Esophagus muscularis mucosa (tissue), 4 donors: ENCODE measurements around the gene LIN52. TPM values are rescaled to one million over a fixed set of nuclear protein-coding genes. Genes with fewer than 3 reads are reported as not detected.

Experiments
- DNase-seq: peaks from one replicate; pipeline ENCODE4 v3.0.0-alpha.2; 2017; ENCODE audit errors: extremely low spot score
- H3K27ac ChIP-seq, 4 donors: fragments of 200-600 bp; sonication (generic); replicated peaks in 1 of 4; 1 replicate in 3 of 4; 2 replicates in 1 of 4; pipeline ENCODE4 v1.5.1; 2016 to 2019; ENCODE audit warnings: mild to moderate bottlenecking in 1 of 4
- H3K27me3 ChIP-seq, 4 donors: fragments of 200-600 bp; sonication (generic); one replicate each; pipeline versions ENCODE4 v1.5.1 to v1.6.0; 2016 to 2019
- H3K36me3 ChIP-seq, 4 donors: fragments of 200-600 bp; sonication (generic); one replicate each; pipeline ENCODE4 v1.5.1; 2016 to 2019
- H3K4me1 ChIP-seq, 4 donors: fragments of 200-600 bp; sonication (generic); one replicate each; pipeline ENCODE4 v1.5.1; 2016 to 2019
- H3K4me3 ChIP-seq, 4 donors: fragments of 200-600 bp; sonication (generic); 1 replicate in 2 of 4; 2 replicates in 2 of 4; pipeline ENCODE4 v1.5.1; 2016 to 2019; ENCODE audit warnings: mild to moderate bottlenecking in 4 of 4, moderate library complexity in 1 of 4
- H3K9me3 ChIP-seq, 4 donors: fragments of 200-600 bp; sonication (generic); 1 replicate in 3 of 4; 2 replicates in 1 of 4; pipeline ENCODE4 v1.5.1; 2016 to 2019
- EP300 ChIP-seq: sonication (generic); formaldehyde crosslinking; IDR thresholded peaks from one replicate; pipeline ENCODE4 v1.6.1; 2017; ENCODE audit warnings: antibody characterized with exemption
- POLR2A ChIP-seq: fragments of 450-650 bp; IDR thresholded peaks from one replicate; pipeline ENCODE4 v1.6.1; 2017; ENCODE audit warnings: antibody characterized with exemption, moderate library complexity, mild to moderate bottlenecking, low read depth
- POLR2AphosphoS5 ChIP-seq, 2 donors: sonication (generic); formaldehyde crosslinking; IDR thresholded peaks; one replicate each; pipeline ENCODE4 v1.6.1; 2017; ENCODE audit warnings: antibody characterized with exemption in 2 of 2
- WGBS: methylation state at CpG from one replicate; pipeline ENCODE4 v1.1.5; 2018; 5-methylcytosine and 5-hydroxymethylcytosine counted together
- intact Hi-C: fragments of 100-400 bp; cut with DNase I; formaldehyde crosslinking; loops from one replicate; pipeline ENCODE4 v1.15.1; 2023
- total RNA-seq, 4 donors: library from RNA; depleted of rRNA; stranded (reverse); fragments of >200 nt; gene quantifications; one replicate each; pipeline versions ENCODE4 v1.1.0 to v1.2.1, GENCODE V29; 2016
- TF ChIP-seq, protein P1 (sequence below), 3 experiments: fragments of 200-600 bp in 2 of 3; fragments of 450-650 bp in 1 of 3; sonication (generic) in 2 of 3; IDR thresholded peaks; one replicate each; pipeline ENCODE4 v1.5.1; 2017 to 2019; ENCODE audit warnings: antibody characterized with exemption in 3 of 3, mild to moderate bottlenecking in 2 of 3, moderate library complexity in 1 of 3

The LIN52 gene
- total RNA-seq, 4 donors from 2014 or later = 8.4 to 13.5 (median 11.7) TPM

DNA sequence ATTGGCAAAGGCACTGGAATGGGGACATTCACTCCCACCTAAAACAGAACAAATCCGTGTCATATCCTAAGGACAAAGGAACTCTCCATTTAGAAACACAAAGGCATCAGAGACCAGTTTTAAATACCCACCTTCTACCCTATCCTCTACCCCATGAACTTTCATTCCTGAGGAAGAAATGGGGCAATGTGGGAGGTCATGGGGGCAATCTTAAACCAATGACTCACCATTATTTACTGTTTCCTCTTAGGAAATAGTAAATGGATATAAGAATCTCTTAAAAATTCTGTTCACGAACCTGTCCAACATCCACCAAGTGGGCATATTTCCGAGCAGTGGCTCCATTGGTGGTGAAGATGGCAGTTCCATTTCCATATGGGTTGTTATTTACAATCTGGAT, 19.9 kb upstream of the LIN52 start:
- Histone ChIP-seq H3K36me3 (peaks cover 63 to 100% (median 91%) of the 10 kb centered on the region in 4 donors), H3K27me3 (no peaks in the 10 kb centered on the region), H3K4me3 (no peak overlapping the region), H3K4me1 (no peaks in the 10 kb centered on the region), H3K9me3 (no peaks in the 10 kb centered on the region), H3K27ac (no peak overlapping the region)
- intact Hi-C loops = no loop called here
- no peak for DNase-seq
- 90% methylated on average over 3 of the region's 3 CpGs for WGBS
- TF ChIP-seq, protein P1, sequence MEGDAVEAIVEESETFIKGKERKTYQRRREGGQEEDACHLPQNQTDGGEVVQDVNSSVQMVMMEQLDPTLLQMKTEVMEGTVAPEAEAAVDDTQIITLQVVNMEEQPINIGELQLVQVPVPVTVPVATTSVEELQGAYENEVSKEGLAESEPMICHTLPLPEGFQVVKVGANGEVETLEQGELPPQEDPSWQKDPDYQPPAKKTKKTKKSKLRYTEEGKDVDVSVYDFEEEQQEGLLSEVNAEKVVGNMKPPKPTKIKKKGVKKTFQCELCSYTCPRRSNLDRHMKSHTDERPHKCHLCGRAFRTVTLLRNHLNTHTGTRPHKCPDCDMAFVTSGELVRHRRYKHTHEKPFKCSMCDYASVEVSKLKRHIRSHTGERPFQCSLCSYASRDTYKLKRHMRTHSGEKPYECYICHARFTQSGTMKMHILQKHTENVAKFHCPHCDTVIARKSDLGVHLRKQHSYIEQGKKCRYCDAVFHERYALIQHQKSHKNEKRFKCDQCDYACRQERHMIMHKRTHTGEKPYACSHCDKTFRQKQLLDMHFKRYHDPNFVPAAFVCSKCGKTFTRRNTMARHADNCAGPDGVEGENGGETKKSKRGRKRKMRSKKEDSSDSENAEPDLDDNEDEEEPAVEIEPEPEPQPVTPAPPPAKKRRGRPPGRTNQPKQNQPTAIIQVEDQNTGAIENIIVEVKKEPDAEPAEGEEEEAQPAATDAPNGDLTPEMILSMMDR (IDR thresholded peaks at IDR 0.05) = no peak
- no peak for TF ChIP-seq POLR2AphosphoS5 (IDR thresholded peaks at IDR 0.05)
- TF ChIP-seq POLR2A = no peak
- no peak for TF ChIP-seq EP300

DNA sequence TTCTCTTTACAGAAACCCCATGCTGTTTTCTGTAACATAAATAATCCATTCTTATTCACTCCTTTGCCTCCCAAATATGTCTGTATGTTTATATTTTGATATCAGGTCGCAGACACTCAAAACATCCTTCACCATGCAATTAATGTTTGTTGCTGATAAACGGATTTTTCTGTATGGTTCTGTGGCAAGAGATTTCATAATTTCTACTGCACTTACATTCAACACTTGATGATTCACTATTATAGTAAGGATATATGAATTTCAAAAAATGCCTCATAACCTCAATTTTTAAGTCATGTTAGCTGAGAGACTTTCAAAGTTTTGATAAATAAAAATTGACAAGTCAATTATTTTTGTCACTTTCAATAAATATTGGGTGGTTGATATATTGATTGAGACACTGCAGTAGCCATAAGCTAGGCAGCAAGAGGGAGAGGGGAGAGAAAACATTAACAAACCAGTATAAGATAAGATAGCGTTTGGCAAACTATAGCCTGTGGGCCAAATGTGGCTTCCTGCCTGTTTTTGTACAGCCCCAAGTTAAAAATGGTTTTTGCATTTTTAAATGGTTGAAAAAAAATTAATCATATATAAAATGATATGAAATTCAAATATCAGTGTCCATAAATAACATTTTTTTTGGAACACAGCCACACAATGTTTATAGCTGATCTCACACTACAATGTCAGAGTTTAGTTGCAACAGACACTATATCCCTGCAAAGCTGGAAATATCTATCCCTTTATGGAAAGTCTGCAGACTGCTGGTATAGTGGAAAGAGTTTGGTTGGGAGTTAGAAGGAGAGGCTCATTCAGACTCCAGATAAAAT, 18.8 kb upstream of the LIN52 start:
- Histone ChIP-seq H3K4me1 (no peaks in the 10 kb centered on the region), H3K4me3 (no peak overlapping the region), H3K9me3 (no peaks in the 10 kb centered on the region), H3K27me3 (no peaks in the 10 kb centered on the region), H3K27ac (no peak overlapping the region), H3K36me3 (peaks cover 68 to 100% (median 88%) of the 10 kb centered on the region in 4 donors)
- intact Hi-C loops = no loop called here
- 80% methylated on average over 3 of the region's 3 CpGs for WGBS
- no peak for DNase-seq
- TF ChIP-seq, protein P1 (IDR thresholded peaks at IDR 0.05) = no peak
- no peak for TF ChIP-seq POLR2AphosphoS5 (IDR thresholded peaks at IDR 0.05)
- TF ChIP-seq EP300 = no peak
- TF ChIP-seq POLR2A = no peak

DNA sequence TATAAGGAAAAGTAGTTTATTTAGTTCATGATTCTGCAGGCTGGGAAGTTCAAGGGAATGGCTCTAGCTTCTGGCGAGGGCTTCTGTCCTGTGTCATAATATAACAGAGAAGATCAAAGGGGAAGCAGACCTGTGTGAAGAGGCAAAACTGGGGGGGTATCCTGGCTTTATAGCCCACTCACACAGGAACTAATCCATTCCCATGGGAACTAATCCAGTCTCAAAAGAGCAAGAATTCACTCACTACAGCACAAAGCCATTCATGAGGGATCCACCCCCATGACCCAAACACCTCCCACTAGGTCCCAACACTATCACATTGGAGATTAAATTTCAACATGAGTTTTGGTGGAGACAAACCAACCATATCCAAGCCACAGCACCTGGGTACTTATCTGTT, 7.4 kb upstream of the LIN52 start:
- no peak for DNase-seq
- peaks cover 7 to 24% (median 13%) of the 10 kb centered on the region in 4 donors for H3K36me3 ChIP-seq
- H3K9me3 ChIP-seq = no peaks in the 10 kb centered on the region
- 55% methylated on average over 1 of the region's 1 CpG for WGBS
- no peak overlapping the region for H3K27ac ChIP-seq
- intact Hi-C loops = no loop called here
- H3K4me1 ChIP-seq = peaks cover 0 to 8% (median 6%) of the 10 kb centered on the region in 4 donors
- no peaks in the 10 kb centered on the region for H3K27me3 ChIP-seq
- no peak for TF ChIP-seq EP300
- no peak for TF ChIP-seq POLR2AphosphoS5 (IDR thresholded peaks at IDR 0.05)
- TF ChIP-seq, protein P1 (IDR thresholded peaks at IDR 0.05) = no peak
- no peak for TF ChIP-seq POLR2A
- H3K4me3 ChIP-seq = no peak overlapping the region

DNA sequence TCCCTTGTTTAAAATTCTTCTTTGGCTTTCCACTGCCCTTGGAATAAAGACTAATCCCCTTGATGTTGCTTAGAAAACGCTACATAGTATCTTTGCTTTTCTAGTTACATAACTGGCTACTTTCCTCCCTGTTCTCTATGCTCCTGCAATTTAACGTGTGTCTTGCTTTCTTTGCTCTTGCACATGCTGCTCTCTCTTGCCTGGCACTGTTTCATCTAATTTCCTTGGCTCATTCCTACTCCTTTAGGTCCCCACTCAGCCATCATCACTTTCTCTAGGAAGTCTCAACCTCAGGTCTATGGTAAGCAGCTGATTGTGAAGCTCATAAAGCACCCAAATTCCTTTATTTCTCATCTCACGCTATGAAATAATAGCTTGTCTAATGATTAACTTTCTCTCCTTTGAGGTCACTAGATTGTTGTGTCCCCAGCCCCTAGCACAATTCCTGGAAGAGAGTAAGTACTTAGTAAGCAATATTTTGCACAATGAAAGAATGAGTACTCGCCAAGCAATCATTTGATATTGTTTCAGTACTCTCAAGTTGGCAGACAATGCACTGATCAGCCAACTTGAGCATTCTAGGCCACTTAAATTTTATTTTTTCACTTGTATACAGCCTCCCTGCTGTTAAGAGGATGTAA, 3.8 kb upstream of the LIN52 start:
- TF ChIP-seq POLR2AphosphoS5 (IDR thresholded peaks at IDR 0.05) (no peak), EP300 (no peak), POLR2A (no peak)
- TF ChIP-seq, protein P1 (IDR thresholded peaks at IDR 0.05) = no peak
- DNase-seq = no peak
- no peak overlapping the region for H3K4me3 ChIP-seq
- H3K4me1 ChIP-seq = peaks cover 18 to 31% (median 30%) of the 10 kb centered on the region in 4 donors
- no peaks in the 10 kb centered on the region for H3K9me3 ChIP-seq
- peak overlapping the region in 1 of 4 donors; percentile 2 for H3K27ac ChIP-seq
- WGBS = 74% methylated on average over 4 of the region's 4 CpGs
- H3K36me3 ChIP-seq = no peaks in the 10 kb centered on the region
- no peaks in the 10 kb centered on the region for H3K27me3 ChIP-seq
- intact Hi-C loops = no loop called here
